Measurements from ENCODE around the gene PLA2G4E.

- TF ChIP-seq POLR2A (IDR thresholded peaks at IDR 0.05) (no peak), EP300 (IDR thresholded peaks at IDR 0.05) (no peak), POLR2AphosphoS5 (IDR thresholded peaks at IDR 0.05) (no peak)
- TF ChIP-seq, protein P1, sequence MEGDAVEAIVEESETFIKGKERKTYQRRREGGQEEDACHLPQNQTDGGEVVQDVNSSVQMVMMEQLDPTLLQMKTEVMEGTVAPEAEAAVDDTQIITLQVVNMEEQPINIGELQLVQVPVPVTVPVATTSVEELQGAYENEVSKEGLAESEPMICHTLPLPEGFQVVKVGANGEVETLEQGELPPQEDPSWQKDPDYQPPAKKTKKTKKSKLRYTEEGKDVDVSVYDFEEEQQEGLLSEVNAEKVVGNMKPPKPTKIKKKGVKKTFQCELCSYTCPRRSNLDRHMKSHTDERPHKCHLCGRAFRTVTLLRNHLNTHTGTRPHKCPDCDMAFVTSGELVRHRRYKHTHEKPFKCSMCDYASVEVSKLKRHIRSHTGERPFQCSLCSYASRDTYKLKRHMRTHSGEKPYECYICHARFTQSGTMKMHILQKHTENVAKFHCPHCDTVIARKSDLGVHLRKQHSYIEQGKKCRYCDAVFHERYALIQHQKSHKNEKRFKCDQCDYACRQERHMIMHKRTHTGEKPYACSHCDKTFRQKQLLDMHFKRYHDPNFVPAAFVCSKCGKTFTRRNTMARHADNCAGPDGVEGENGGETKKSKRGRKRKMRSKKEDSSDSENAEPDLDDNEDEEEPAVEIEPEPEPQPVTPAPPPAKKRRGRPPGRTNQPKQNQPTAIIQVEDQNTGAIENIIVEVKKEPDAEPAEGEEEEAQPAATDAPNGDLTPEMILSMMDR (IDR thresholded peaks at IDR 0.05), result no peak
Measured at GRCh38 chr15:42038401-42038800, 17.6 kb upstream of the PLA2G4E start.
